Stimulated activated CD4-positive, alpha-beta T cell treated with anti-CD3 and anti-CD28 coated beads, Interleukin-4, amount 100 ng/mL, for 24 hours (primary cell): Measurements from ENCODE around the gene TRIM65.

Experiments used
- DNase-seq: peaks from one replicate; pipeline ENCODE4 v3.0.0-alpha.2; 2020

The TRIM65 gene

GRCh38 chr17:75850928-75851692 lies 45.6 kb downstream of the TRIM65 start:
- DNase-seq: no peak

GRCh38 chr17:75849724-75850123 lies 47.0 kb downstream of the TRIM65 start:
- DNase-seq: no peak

GRCh38 chr17:75849279-75849646 lies 47.5 kb downstream of the TRIM65 start:
- no peak for DNase-seq

- DNase-seq: peak; percentile 87
Observed at GRCh38 chr17:75848523-75849278, 48.0 kb downstream of the TRIM65 start.

- no peak for DNase-seq
Observed at GRCh38 chr17:75847614-75848522, 48.9 kb downstream of the TRIM65 start.

GRCh38 chr17:75846692-75847613 lies 49.8 kb downstream of the TRIM65 start:
- DNase-seq: no peak

- no peak for DNase-seq
Observed at GRCh38 chr17:75845933-75846691, 50.6 kb downstream of the TRIM65 start.

- peak; percentile 72 for DNase-seq
Observed at GRCh38 chr17:75845058-75845711, 51.6 kb downstream of the TRIM65 start.

- DNase-seq: no peak
Observed at GRCh38 chr17:75844530-75845057, 52.2 kb downstream of the TRIM65 start.

GRCh38 chr17:75843577-75844529 lies 52.9 kb downstream of the TRIM65 start, which contains the start of gene UNC13D:
Gene UNC13D, minus strand, starts transcription at chr17:75844404. Its CDS starts 67 bp downstream, at chr17:75844337.
- DNase-seq: peak; percentile 62

- DNase-seq: peak; percentile 30
Observed at GRCh38 chr17:75842963-75843576, 53.7 kb downstream of the TRIM65 start.

GRCh38 chr17:75842411-75842810 lies 54.3 kb downstream of the TRIM65 start:
- no peak for DNase-seq

- DNase-seq: no peak
Observed at GRCh38 chr17:75840799-75841164, 56.0 kb downstream of the TRIM65 start.

- DNase-seq: no peak
Observed at GRCh38 chr17:75839942-75840798, 56.6 kb downstream of the TRIM65 start.
